ENCODE measurements around the gene SYT6. TPM values are rescaled to one million over a fixed set of nuclear protein-coding genes. Genes with fewer than 3 reads are reported as not detected.

Gene SYT6
- polyA plus RNA-seq, 2 donors: not detected

- no peak overlapping the region for H3K4me3 ChIP-seq (ENCODE audit: low read depth in 1 of 2, low read length in 2 of 2)
- H3K36me3 ChIP-seq (ENCODE audit: control insufficient read depth in 2 of 2, insufficient read depth in 2 of 2, low read length in 1 of 2): no peaks in the 10 kb centered on the region
- no peaks in the 10 kb centered on the region for H3K27me3 ChIP-seq (ENCODE audit: control insufficient read depth in 1 of 2, insufficient read depth in 2 of 2, low read length in 2 of 2)
- 93 to 95% methylated on average over 6 of the region's 6 CpGs for WGBS, 2 donors
- no peaks in the 10 kb centered on the region for H3K9me3 ChIP-seq (ENCODE audit: control insufficient read depth in 2 of 2, insufficient read depth in 1 of 2, low read depth in 1 of 2, low read length in 1 of 2)
- H3K4me1 ChIP-seq (ENCODE audit: control insufficient read depth in 2 of 2, insufficient read depth in 2 of 2, low read length in 1 of 2): no peaks in the 10 kb centered on the region
- no peak overlapping the region for H3K27ac ChIP-seq (ENCODE audit: low read depth in 2 of 2, low read length in 1 of 2)
Measured at GRCh38 chr1:114100148-114100547, 53.5 kb downstream of the SYT6 start.

- H3K4me1 ChIP-seq (ENCODE audit: control insufficient read depth in 2 of 2, insufficient read depth in 2 of 2, low read length in 1 of 2): no peaks in the 10 kb centered on the region
- no peak overlapping the region for H3K4me3 ChIP-seq (ENCODE audit: low read depth in 1 of 2, low read length in 2 of 2)
- 73 to 78% methylated on average over 4 of the region's 4 CpGs for WGBS, 2 donors
- no peaks in the 10 kb centered on the region for H3K9me3 ChIP-seq (ENCODE audit: control insufficient read depth in 2 of 2, insufficient read depth in 1 of 2, low read depth in 1 of 2, low read length in 1 of 2)
- H3K36me3 ChIP-seq (ENCODE audit: control insufficient read depth in 2 of 2, insufficient read depth in 2 of 2, low read length in 1 of 2): no peaks in the 10 kb centered on the region
- H3K27me3 ChIP-seq (ENCODE audit: control insufficient read depth in 1 of 2, insufficient read depth in 2 of 2, low read length in 2 of 2): no peaks in the 10 kb centered on the region
- H3K27ac ChIP-seq (ENCODE audit: low read depth in 2 of 2, low read length in 1 of 2): no peak overlapping the region
Measured at GRCh38 chr1:114099268-114099667, 54.4 kb downstream of the SYT6 start.

- Histone ChIP-seq H3K27ac (ENCODE audit: low read depth in 2 of 2, low read length in 1 of 2) (no peak overlapping the region), H3K9me3 (ENCODE audit: control insufficient read depth in 2 of 2, insufficient read depth in 1 of 2, low read depth in 1 of 2, low read length in 1 of 2) (no peaks in the 10 kb centered on the region), H3K4me3 (ENCODE audit: low read depth in 1 of 2, low read length in 2 of 2) (no peak overlapping the region), H3K36me3 (ENCODE audit: control insufficient read depth in 2 of 2, insufficient read depth in 2 of 2, low read length in 1 of 2) (no peaks in the 10 kb centered on the region), H3K27me3 (ENCODE audit: control insufficient read depth in 1 of 2, insufficient read depth in 2 of 2, low read length in 2 of 2) (no peaks in the 10 kb centered on the region), H3K4me1 (ENCODE audit: control insufficient read depth in 2 of 2, insufficient read depth in 2 of 2, low read length in 1 of 2) (no peaks in the 10 kb centered on the region)
- 41 to 70% methylated on average over 3 of the region's 3 CpGs for WGBS, 2 donors
Measured at GRCh38 chr1:114097109-114097508, 56.6 kb downstream of the SYT6 start.

GRCh38 chr1:114094675-114095074, 59.0 kb downstream of the SYT6 start:
- H3K36me3 ChIP-seq (ENCODE audit: control insufficient read depth in 2 of 2, insufficient read depth in 2 of 2, low read length in 1 of 2): no peaks in the 10 kb centered on the region
- no peak overlapping the region for H3K27ac ChIP-seq (ENCODE audit: low read depth in 2 of 2, low read length in 1 of 2)
- WGBS, 2 donors: 78 to 83% methylated on average over 9 of the region's 9 CpGs
- H3K9me3 ChIP-seq (ENCODE audit: control insufficient read depth in 2 of 2, insufficient read depth in 1 of 2, low read depth in 1 of 2, low read length in 1 of 2): no peaks in the 10 kb centered on the region
- H3K4me3 ChIP-seq (ENCODE audit: low read depth in 1 of 2, low read length in 2 of 2): no peak overlapping the region
- no peaks in the 10 kb centered on the region for H3K27me3 ChIP-seq (ENCODE audit: control insufficient read depth in 1 of 2, insufficient read depth in 2 of 2, low read length in 2 of 2)
- no peaks in the 10 kb centered on the region for H3K4me1 ChIP-seq (ENCODE audit: control insufficient read depth in 2 of 2, insufficient read depth in 2 of 2, low read length in 1 of 2)

GRCh38 chr1:114094363-114094634, 59.4 kb downstream of the SYT6 start:
- no peaks in the 10 kb centered on the region for H3K27me3 ChIP-seq (ENCODE audit: control insufficient read depth in 1 of 2, insufficient read depth in 2 of 2, low read length in 2 of 2)
- H3K27ac ChIP-seq (ENCODE audit: low read depth in 2 of 2, low read length in 1 of 2): no peak overlapping the region
- no peaks in the 10 kb centered on the region for H3K9me3 ChIP-seq (ENCODE audit: control insufficient read depth in 2 of 2, insufficient read depth in 1 of 2, low read depth in 1 of 2, low read length in 1 of 2)
- no peaks in the 10 kb centered on the region for H3K36me3 ChIP-seq (ENCODE audit: control insufficient read depth in 2 of 2, insufficient read depth in 2 of 2, low read length in 1 of 2)
- no peak overlapping the region for H3K4me3 ChIP-seq (ENCODE audit: low read depth in 1 of 2, low read length in 2 of 2)
- 56 to 85% methylated on average over 4 of the region's 4 CpGs for WGBS, 2 donors
- H3K4me1 ChIP-seq (ENCODE audit: control insufficient read depth in 2 of 2, insufficient read depth in 2 of 2, low read length in 1 of 2): no peaks in the 10 kb centered on the region

GRCh38 chr1:114093624-114094362, 59.9 kb downstream of the SYT6 start:
- Histone ChIP-seq H3K4me3 (ENCODE audit: low read depth in 1 of 2, low read length in 2 of 2) (no peak overlapping the region), H3K4me1 (ENCODE audit: control insufficient read depth in 2 of 2, insufficient read depth in 2 of 2, low read length in 1 of 2) (no peaks in the 10 kb centered on the region), H3K9me3 (ENCODE audit: control insufficient read depth in 2 of 2, insufficient read depth in 1 of 2, low read depth in 1 of 2, low read length in 1 of 2) (no peaks in the 10 kb centered on the region), H3K36me3 (ENCODE audit: control insufficient read depth in 2 of 2, insufficient read depth in 2 of 2, low read length in 1 of 2) (no peaks in the 10 kb centered on the region), H3K27ac (ENCODE audit: low read depth in 2 of 2, low read length in 1 of 2) (no peak overlapping the region), H3K27me3 (ENCODE audit: control insufficient read depth in 1 of 2, insufficient read depth in 2 of 2, low read length in 2 of 2) (no peaks in the 10 kb centered on the region)
- 46 to 50% methylated on average over 4 of the region's 4 CpGs for WGBS, 2 donors

GRCh38 chr1:114092186-114093062, 61.2 kb downstream of the SYT6 start:
- WGBS, 2 donors: 58 to 72% methylated on average over 3 of the region's 3 CpGs
- Histone ChIP-seq H3K4me3 (ENCODE audit: low read depth in 1 of 2, low read length in 2 of 2) (no peak overlapping the region), H3K27ac (ENCODE audit: low read depth in 2 of 2, low read length in 1 of 2) (no peak overlapping the region), H3K27me3 (ENCODE audit: control insufficient read depth in 1 of 2, insufficient read depth in 2 of 2, low read length in 2 of 2) (no peaks in the 10 kb centered on the region), H3K9me3 (ENCODE audit: control insufficient read depth in 2 of 2, insufficient read depth in 1 of 2, low read depth in 1 of 2, low read length in 1 of 2) (no peaks in the 10 kb centered on the region), H3K36me3 (ENCODE audit: control insufficient read depth in 2 of 2, insufficient read depth in 2 of 2, low read length in 1 of 2) (no peaks in the 10 kb centered on the region), H3K4me1 (ENCODE audit: control insufficient read depth in 2 of 2, insufficient read depth in 2 of 2, low read length in 1 of 2) (no peaks in the 10 kb centered on the region)

- no peaks in the 10 kb centered on the region for H3K4me1 ChIP-seq (ENCODE audit: control insufficient read depth in 2 of 2, insufficient read depth in 2 of 2, low read length in 1 of 2)
- WGBS, 2 donors: 84 to 88% methylated on average over 10 of the region's 10 CpGs
Measured at GRCh38 chr1:114091711-114092110, 62.0 kb downstream of the SYT6 start.

GRCh38 chr1:114090738-114091505, 62.7 kb downstream of the SYT6 start:
- Histone ChIP-seq H3K27ac (ENCODE audit: low read depth in 2 of 2, low read length in 1 of 2) (no peak overlapping the region), H3K4me3 (ENCODE audit: low read depth in 1 of 2, low read length in 2 of 2) (no peak overlapping the region), H3K36me3 (ENCODE audit: control insufficient read depth in 2 of 2, insufficient read depth in 2 of 2, low read length in 1 of 2) (no peaks in the 10 kb centered on the region), H3K4me1 (ENCODE audit: control insufficient read depth in 2 of 2, insufficient read depth in 2 of 2, low read length in 1 of 2) (no peaks in the 10 kb centered on the region), H3K9me3 (ENCODE audit: control insufficient read depth in 2 of 2, insufficient read depth in 1 of 2, low read depth in 1 of 2, low read length in 1 of 2) (no peaks in the 10 kb centered on the region), H3K27me3 (ENCODE audit: control insufficient read depth in 1 of 2, insufficient read depth in 2 of 2, low read length in 2 of 2) (peaks cover 0 to 3% of the 10 kb centered on the region in 2 donors)
- 81 to 87% methylated on average over 11 of the region's 11 CpGs for WGBS, 2 donors

More at GRCh38 chr1:114091711-114092110, 62.0 kb downstream of the SYT6 start:
- Histone ChIP-seq H3K27ac (ENCODE audit: low read depth in 2 of 2, low read length in 1 of 2) (no peak overlapping the region), H3K4me3 (ENCODE audit: low read depth in 1 of 2, low read length in 2 of 2) (no peak overlapping the region), H3K27me3 (ENCODE audit: control insufficient read depth in 1 of 2, insufficient read depth in 2 of 2, low read length in 2 of 2) (peaks cover 0 to 3% of the 10 kb centered on the region in 2 donors), H3K9me3 (ENCODE audit: control insufficient read depth in 2 of 2, insufficient read depth in 1 of 2, low read depth in 1 of 2, low read length in 1 of 2) (no peaks in the 10 kb centered on the region), H3K36me3 (ENCODE audit: control insufficient read depth in 2 of 2, insufficient read depth in 2 of 2, low read length in 1 of 2) (no peaks in the 10 kb centered on the region)
